Left ventricle myocardium superior (tissue), 1 donor: Measurements from ENCODE around the gene BMPR1A. TPM values are rescaled to one million over a fixed set of nuclear protein-coding genes. Genes with fewer than 3 reads are reported as not detected.

Experiments used
- ATAC-seq: fragments of 200-7000 bp; cut with Tn5 transposase; one replicate; pipeline ENCODE4 v1.9.1; 2020; ENCODE audit warnings: mild to moderate bottlenecking, moderate library complexity
- DNase-seq: peaks from one replicate; pipeline ENCODE4 v3.0.0-alpha.2; 2020
- intact Hi-C: fragments of 100-400 bp; cut with micrococcal nuclease; formaldehyde crosslinking; loops from one replicate; pipeline ENCODE4 v1.11.0; 2022
- total RNA-seq: library from RNA; stranded (reverse); fragmentation: NEBNext Ultra II Directional; extraction: Animal tissue kit (Norgen Biotek cat#: 25700); gene quantifications from one replicate; pipeline ENCODE4 v1.2.1, GENCODE V29; 2021
- donor health status: DM: no; HTN: yes; CAD: no; lungs with severe emphysema.

The BMPR1A gene
- total RNA-seq, 1 donor from 2014 or later: 48.4 TPM

DNA sequence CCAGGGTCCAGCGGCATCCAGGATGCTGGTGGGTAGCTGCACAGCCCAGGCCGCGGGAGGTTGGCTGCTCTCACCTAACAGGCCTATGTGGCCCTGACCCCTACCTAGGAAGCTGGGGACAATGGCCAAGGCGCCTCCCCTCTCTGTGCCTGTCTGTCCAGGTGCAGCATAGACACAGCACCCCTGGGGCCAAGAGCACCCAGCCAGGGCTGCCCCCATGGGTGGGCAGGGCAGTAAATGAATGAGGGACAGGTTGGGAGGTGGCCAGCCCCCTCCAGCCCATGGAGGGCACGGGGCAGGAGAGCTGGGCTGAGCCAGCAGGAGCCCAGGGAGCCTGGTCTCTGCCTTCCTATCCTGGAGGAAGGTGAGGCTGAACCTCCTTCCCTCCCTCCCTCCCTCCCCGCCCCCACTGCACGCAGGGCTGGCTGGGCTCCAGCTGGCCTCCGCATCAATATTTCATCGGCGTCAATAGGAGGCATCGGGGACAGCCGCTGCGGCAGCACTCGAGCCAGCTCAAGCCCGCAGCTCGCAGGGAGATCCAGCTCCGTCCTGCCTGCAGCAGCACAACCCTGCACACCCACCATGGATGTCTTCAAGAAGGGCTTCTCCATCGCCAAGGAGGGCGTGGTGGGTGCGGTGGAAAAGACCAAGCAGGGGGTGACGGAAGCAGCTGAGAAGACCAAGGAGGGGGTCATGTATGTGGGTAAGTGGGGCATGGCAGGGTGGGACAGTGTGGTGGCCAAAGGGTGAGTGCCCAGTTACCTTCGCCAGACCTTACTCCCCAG, 201.9 kb downstream of the BMPR1A start, which contains the start of gene SNCG:
TSS of gene SNCG (plus strand) at position 484 of the 785 bp plus-strand sequence. CDS start at position 583, 99 bp downstream.
- ATAC-seq (peak; percentile 3), DNase-seq (peak; percentile 69)
- intact Hi-C loops: no loop called here

DNA sequence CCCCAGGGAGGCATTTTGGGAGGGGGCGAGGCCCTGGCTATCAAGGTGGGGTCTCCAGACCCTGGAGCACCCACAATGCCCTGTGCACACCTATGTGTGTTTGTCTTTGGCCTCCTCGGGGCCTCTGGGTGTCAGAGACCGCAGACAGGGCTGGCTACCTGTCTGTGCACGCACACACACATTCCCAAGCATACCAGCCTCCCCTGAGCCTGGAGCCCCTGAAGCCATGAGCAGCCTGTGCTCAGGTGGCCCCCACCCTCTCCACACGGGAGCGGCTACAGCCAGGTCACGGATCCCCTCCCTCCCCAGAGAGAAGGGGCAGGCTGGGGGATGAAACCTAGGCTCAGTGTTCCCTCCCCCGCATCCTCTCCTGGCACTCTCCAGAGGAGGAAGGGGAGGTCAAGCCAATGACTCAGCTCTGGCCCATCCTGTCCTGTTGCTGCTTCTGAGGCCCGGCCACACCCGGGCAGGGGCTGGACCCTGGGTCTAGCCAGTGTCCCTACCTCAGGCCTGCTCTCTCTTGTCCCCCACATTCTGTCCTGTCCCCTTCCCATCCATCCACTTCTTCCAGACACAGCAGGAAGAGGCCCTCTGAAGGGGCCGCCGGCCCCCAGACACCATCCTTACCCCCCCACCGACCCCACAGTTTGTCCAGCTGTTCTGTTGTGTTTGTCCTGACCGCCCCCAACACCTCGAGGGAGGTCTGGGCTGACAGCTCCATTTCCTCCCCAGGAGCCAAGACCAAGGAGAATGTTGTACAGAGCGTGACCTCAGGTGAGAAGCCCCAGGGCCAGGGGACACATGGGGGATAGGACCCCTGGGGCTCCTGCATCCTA, 202.7 kb downstream of the BMPR1A start:
- peak; percentile 60 for ATAC-seq

DNA sequence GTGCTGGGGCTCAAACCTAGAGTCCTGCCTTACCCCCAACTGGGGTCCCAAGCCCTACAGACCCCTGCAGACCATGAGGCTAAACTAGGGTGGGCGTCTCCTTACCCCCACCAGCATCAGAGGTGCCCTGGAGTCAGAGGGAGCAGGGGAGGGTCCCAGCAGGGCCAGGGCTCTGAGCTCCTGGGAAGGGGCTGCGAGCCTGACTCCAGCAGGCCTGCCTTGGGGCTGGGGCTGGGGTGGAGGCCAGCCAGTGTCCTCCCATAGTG, 203.3 kb downstream of the BMPR1A start:
- intact Hi-C loops: no loop called here
- DNase-seq: no peak
- ATAC-seq: no peak

More for the DNA sequence above, 202.7 kb downstream of the BMPR1A start:
- DNase-seq: peak; percentile 69
- intact Hi-C loops: no loop called here

DNA sequence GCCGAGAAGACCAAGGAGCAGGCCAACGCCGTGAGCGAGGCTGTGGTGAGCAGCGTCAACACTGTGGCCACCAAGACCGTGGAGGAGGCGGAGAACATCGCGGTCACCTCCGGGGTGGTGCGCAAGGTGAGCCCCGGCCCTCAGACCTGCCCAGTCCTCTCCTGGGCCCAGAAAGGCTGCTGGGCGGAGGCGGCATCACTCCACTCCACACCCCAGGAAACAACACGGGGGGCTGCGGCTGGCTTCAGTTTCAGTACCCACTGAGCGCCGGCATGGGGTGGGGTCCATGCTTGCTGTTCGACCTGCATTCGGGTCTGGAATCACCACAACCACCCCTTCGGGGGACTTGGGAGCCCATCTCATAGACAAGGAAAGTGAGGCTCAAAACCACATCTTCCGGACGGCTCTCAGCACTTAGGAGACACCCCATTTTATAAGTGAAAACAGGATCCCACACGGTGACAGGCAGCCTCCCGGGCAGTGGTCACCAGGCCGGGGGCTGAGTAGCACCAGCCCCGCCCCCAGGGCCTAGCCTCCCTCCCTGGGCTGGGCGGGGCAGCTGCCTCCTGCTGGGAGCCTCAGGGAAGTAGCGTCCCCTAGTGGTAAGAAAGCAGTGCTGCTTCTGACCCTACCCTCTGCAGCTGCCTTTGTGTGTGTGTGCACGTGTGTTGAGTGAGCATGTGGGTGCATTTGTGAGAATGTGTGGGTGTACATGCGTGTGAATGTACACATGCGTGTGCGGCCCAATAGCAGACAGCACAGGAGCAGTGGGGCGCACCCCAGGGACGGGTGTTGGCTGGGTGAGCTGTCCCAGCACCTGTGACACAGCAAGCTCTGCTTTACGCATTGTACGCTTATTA, 203.8 kb downstream of the BMPR1A start:
- intact Hi-C loops: no loop called here
- DNase-seq (peak; percentile 66), ATAC-seq (peak; percentile 62)

DNA sequence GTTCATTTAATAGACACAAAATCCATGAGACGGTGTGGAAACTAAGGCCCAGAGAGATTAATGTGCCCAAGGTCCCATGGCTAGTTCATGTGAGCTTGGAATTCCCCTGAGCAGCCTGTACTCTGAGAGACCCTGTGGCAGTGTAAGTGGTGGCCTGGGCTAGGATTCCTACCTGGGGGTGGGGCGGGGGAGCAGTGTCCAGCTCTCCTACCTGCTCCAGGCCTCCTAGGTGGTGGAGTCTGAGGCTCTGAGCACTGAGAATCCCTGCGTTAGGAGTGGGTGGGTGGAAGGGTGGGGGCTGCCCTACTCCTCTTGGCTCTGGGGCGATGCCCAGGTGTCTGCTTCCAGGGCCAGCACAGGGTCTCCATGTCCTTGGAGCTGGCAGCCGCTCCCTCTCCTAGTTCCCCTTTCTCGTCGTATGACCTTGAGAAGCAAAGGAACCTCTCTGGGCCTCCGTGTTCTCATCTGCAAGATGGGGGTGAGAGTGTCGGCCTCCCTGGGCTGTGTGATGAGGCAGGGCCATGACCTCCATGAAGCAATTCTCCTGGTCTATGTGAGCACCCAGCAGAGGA, 204.5 kb downstream of the BMPR1A start:
- ATAC-seq (no peak), DNase-seq (no peak)
- intact Hi-C loops: no loop called here

DNA sequence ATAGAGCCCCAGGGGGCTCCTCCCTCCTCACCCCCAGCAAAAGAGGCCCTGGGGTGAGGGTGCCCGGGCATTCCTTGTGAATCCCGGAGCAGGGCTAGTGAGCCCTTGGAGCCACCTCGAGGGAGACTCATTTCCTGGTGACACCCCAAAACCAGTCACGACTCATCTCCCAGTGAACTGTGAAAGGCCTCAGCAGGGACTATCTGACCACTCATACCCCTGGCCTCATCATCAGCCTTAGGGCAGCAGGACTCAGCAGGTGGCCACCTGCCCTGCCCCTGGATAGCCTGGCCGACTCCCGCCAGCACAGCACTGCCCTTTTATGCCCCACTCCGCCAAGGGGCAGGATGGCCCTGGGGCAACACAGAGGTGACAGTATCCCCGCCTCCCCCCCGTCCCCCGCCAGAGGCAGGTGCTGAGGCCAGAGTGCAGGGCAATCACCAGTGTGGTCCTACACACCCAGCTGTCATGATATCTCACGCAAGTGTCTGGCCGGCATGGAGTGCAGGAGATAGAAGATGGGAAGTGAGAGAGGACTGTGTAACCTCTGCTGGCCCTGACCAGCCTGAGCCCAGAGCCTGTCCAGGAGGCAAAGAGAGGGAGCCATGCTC, 205.2 kb downstream of the BMPR1A start:
- DNase-seq (no peak), ATAC-seq (no peak)
- intact Hi-C loops: no loop called here

DNA sequence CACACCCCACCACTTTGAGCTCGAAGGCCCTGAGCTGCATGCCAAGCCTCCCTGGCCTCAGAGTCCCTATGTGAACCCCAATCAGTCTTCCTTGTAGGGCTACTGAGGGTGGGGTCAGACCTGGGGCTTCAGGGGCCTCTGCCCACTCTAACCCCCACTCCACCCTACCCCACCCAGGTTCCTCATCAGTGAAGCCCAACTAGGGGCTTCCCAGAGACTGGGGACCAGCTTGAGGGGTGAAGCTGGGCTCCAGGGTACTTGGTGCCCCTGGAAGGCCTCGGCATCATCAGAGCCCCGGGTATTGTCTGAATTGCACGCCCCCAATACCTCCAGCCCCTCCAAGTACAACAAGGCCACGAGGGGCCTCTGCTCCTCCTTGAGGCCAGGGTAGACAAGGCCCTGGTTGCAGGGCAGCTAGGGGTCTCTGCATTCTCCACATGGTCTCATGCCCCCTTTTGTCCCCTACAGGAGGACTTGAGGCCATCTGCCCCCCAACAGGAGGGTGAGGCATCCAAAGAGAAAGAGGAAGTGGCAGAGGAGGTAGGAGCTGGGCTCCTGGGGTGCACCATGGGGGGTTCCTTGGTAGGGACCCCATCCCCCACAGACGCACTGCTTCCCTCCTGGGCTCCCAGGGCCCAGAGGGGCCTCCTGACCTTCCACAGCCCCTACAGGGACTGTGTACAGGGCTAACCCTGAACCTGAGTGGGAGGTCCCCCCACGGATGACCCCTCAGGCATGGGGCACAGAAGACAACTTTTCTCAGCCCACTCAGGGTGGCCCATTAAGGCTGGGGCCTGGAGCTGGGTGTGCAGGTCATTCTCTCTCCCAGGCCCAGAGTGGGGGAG, 205.9 kb downstream of the BMPR1A start:
- ATAC-seq (no peak), DNase-seq (no peak)
- intact Hi-C loops: no loop called here

DNA sequence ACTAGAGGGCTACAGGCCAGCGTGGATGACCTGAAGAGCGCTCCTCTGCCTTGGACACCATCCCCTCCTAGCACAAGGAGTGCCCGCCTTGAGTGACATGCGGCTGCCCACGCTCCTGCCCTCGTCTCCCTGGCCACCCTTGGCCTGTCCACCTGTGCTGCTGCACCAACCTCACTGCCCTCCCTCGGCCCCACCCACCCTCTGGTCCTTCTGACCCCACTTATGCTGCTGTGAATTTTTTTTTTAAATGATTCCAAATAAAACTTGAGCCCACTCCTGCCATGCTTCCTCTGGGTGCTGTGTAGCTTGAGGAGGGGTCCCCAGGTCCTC, 206.5 kb downstream of the BMPR1A start:
- no peak for DNase-seq
- intact Hi-C loops: no loop called here

DNA sequence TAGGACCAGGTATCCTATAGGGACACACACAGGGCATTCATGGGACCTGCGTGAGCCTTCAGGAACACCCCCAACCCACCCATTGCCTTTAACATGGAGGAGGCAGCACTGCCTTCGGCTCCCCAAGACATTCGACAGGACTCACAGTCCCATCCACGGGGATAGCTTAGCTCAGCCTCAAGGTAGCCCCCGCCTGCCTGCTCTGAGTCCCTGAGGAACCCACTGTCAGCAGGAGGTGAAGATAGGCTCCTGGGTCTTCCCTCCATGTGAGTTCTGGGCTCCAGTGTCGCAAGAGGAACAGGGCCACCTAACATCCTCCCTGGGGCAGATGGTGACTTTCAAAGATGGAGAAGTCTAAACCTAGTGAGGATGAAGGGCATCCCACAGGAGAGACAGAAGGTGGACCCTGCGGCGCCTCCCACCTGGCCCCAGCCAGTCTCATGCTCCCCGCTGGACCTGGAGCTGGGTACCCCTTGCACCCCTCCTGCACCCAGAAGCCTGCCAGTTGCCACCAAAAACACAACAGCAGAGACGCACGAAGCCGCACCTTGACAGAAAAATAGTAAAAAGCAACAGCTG, 207.0 kb downstream of the BMPR1A start:
- intact Hi-C loops: no loop called here

More for the DNA sequence above, 206.5 kb downstream of the BMPR1A start:
- no peak for ATAC-seq

DNA sequence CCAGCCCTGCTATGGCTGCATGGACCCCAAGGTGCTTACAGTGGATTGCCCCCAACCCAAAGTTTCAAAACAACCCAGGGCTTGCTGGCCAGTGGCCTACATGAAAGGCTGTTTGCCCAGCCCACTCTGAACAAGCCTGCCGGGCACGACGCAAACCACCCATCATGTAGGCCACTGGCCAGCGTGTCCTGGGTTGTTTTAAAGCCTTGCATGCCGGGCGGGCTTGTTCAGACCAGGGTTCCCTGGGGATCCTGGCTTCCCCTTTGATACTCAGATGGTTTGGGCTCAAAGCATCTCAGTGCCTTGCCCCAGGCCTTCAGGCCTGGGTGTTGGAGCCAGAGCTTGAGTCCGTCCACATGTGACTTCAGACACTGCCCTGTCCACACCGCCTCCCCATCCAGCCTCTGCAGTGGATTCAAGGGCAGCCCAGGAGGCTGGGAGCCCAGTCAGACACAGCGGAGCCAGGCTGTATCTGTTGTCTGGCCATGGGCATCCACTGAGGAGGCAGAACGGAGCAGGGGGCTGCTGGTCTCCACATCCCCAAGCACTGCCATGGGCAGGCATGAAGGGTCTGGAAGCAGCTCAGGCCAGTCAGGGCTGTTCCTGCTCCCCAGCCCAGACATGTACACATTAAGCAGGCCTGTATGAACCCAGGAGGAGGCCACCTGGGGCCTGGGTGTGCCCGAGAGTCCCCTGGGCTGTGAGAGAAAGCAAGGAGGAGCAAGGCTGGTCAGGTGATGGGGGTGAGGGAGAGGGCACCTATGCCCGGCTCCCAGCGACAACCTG, 207.8 kb downstream of the BMPR1A start:
- no peak for ATAC-seq
- DNase-seq: no peak
- intact Hi-C loops: no loop called here

More for the DNA sequence above, 207.0 kb downstream of the BMPR1A start:
- DNase-seq (no peak), ATAC-seq (no peak)

DNA sequence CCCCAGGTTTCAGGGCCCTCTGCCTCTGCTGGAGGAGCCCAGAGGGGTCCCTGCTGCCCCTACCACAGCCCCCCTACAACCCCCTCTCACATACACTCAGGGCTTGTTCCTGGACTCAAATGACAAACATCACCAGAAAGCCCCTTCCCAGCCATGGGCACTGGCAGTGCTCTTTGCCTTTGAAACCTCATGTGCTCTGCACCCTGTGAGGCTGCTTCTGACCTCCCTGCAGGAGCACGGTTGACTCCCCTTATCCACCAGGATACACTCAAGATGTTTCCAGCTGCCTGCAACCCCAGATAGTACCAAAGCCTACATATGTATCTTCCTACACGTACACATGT, 208.4 kb downstream of the BMPR1A start:
- DNase-seq (no peak), ATAC-seq (no peak)
- intact Hi-C loops: no loop called here

DNA sequence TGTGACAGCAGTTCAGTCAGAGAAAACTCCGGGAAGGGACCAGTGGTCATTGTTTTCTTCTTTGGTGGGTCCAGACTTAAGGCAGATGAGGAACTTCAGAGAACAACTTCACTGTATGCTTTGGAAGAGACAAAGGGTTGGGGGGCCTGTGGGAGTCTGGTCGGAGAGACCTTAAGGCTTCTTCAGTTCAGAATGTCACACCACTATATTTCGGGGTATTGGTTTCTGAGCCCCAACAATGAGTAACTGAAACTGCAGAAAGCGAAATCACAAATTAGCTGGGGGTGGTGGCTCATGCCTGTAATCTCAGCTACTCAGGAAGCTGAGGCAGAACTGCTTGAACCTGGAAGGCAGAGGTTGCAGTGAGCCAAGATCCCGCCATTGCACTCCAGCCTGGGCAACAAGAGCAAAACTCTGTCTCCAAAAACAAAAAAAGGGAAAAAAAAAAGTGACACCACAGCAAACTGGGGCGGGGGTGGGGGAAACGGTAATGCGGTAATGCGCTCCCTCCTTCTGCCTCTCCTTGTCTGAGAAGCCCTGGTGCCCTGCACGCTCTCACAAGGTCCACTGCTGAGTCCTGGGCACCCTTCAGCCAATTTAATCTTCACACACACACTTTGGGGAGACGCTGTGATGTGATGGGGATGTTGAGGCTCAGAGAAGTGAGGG, 209.7 kb downstream of the BMPR1A start:
- no peak for DNase-seq
- no peak for ATAC-seq

DNA sequence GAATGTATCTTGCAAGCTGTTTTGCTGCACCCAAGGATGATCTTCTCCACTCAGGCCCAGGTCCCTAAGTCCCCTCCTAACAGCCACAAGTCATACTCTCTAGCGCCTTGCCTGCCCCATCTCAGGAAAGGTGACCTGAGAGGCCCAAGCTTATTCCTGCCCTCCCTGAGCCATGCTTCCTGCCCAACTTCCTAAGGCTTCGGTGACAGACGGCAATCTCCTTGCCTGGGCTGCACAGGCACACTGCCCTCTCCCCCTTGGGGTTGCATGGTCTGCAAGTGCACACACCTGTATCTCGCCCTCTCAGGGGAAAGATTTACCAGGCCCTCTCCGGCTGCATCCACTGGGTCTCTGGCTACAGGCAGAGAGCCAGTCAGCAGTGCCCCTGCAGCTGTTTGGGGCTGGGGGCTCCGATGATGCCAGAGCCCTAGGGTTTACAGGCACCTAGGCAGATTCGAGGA, 211.1 kb downstream of the BMPR1A start:
- intact Hi-C loops: no loop called here
- DNase-seq: no peak

More for the DNA sequence above, 209.7 kb downstream of the BMPR1A start:
- intact Hi-C loops: no loop called here

DNA sequence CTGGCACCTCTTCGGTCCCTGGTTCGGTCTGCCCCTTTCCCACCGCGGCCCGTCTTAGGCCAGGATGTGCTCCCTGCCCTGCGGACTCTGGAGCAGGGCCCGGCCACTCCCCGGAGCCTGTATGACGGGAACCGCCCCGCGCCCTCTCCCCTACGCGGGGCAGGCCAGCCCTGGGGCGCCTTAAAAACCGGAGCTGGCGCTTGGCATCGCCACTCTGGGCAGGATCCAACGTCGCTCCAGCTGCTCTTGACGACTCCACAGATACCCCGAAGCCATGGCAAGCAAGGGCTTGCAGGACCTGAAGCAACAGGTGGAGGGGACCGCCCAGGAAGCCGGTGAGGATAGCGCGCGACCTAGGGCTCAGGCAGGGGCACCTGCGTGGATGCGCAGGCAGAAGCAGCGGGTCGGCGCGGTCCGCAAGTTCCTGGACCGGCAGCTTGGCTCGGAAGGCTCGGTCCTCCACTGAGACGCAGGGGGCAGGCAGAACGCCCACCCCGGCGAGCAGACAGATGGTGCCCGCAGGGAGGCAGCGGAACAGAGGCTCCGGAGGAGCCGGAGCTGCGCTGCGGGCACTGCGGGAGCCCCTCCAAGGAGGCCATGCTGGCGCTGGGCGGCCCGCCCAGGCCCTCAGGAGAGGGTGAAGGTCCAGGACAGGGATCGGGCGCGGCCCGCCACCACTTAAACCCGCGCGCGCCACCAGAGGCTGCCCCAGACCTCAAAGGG, 212.0 kb downstream of the BMPR1A start, which contains the start of gene ADIRF:
TSS of gene ADIRF (plus strand) at position 212 of the 723 bp plus-strand sequence. CDS start at position 275, 63 bp downstream.
- peak; percentile 16 for ATAC-seq
- peak; percentile 81 for DNase-seq
- intact Hi-C loops: no loop called here

More for the DNA sequence above, 211.1 kb downstream of the BMPR1A start:
- no peak for ATAC-seq

DNA sequence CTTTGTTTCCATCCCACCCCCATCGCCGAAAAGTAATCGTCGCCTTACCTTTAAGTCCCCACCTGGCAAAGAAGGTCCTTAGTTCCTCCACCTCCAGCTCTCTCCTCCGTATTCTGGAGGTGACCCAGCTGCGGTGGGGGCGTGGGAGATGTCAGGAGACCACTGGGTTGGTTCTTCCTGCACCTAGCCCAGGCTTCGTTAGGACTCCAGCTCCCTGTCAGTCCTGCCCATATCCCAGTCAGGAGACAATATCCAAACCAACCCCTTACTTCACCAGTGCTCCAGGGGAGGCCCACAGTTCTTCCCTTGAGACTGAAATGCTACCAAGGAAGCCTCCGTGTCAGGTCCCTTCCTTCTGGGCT, 212.6 kb downstream of the BMPR1A start:
- DNase-seq (no peak), ATAC-seq (no peak)
- intact Hi-C loops: no loop called here
